Embryonic facial prominence (tissue), 1 donor: Measurements from ENCODE around the gene KIFC1.
"Not testable (repeated sequence)": the region's sequence is repeated elsewhere in the genome, so short reads cannot be mapped to it uniquely, and the experiment has no call there.

Experiments
- DNase-seq: peaks from one replicate; pipeline ENCODE4 v3.0.0-alpha.2; 2016; ENCODE audit errors: extremely low spot score

Gene KIFC1

DNA sequence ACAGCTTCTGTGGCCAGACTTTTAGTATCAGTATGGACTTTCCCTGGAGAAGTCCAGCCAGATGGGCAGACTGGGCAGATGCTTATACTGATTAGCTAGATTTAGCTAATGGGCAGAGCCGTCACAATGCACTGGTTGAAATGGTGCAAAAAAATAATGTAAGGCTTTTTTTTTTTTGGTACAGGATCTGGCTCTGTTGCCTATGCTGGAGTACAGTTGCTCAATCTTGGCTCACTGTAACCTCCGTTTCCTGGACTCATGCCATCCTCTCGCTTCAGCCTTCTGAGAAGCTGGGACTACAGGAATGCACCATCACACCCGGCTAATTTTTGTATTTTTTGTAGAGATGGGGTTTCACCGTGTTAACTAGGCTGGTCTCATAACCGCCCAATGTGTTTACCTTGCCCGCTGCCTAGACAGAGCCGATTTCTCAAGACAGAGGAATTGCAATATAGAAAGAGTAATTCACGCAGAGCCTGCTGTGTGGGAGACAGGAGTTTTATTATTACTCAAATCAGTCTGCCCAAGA is 16.4 kb upstream of the KIFC1 start:
- DNase-seq: no peak

DNA sequence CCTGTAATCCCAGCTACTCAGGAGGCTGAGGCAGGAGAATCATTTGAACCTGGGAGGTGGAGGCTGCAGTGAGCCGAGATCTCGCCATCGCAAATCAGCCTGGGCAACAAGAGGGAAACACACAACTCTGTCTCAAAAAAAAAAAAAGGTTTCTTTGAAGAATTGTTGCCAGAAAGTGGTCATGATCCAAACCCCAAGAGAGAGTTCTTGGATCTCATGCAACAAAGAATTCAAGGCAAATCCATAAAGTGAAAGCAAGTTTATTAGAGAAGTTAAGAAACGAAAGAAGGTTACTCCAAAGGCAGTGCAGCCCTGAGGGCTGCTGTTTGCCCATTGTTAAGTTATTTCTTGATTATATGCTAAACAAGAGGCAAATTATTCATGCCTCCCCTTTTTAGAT is 14.5 kb upstream of the KIFC1 start:
- no peak for DNase-seq

GRCh38 chr6:33379184-33379583 is 12.4 kb upstream of the KIFC1 start:
- not testable (repeated sequence) for DNase-seq

DNA sequence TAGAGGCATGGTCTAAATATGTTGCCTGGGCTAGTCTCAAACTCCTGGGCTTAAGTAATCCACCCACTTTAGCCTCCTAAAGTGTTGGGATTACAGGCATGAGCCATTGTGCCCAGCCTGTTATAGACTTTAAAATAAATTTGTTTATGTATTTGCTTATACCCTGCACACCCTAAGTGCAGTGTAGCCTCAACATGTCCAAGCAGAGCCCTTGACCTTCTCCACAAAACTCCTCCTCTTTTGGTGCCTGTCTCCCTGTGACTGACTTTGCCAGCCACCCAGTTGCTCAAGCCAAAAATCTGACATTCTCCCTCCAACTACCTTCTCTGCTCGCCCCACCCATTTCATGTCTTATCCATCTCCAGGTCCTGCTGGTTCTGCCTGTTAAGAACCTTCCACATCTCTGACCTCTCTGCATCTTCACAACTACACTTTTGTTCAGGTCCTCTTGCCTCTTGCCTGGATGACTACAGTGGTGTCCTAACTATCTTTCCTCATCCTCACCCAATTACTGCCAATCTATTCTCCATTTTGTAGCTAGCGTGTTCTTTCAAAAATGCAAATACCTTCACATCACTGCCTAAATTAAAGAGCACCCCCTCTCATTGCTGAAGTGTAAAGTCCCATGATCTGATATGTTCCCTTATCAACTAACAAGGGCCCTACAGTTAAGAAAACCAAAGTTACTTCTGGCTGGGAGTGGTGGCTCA is 11.2 kb upstream of the KIFC1 start:
- DNase-seq: no peak

- DNase-seq: no peak
Measured at GRCh38 chr6:33383427-33384185, 8.0 kb upstream of the KIFC1 start.

GRCh38 chr6:33384581-33385020 is 7.0 kb upstream of the KIFC1 start:
- no peak for DNase-seq

DNA sequence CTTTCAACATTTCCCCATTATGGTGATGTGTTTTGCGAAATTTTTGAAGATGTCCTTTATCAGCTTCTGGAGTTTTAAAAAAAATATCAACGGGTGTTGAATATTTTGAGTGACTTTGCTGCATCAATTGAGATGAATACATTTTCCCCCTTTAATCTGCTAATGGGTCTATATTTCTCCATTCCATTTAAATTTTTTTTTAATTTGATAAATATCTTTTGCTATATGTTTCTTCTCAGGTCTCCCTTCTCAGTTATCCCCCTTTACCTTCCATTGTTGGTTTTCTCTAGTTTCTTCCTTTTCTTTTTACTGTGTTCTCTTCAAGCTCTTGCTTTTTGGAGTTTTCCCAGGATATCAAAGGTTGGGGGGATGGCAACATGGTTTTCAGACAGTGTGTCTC is 1.4 kb upstream of the KIFC1 start:
- DNase-seq: no peak

DNA sequence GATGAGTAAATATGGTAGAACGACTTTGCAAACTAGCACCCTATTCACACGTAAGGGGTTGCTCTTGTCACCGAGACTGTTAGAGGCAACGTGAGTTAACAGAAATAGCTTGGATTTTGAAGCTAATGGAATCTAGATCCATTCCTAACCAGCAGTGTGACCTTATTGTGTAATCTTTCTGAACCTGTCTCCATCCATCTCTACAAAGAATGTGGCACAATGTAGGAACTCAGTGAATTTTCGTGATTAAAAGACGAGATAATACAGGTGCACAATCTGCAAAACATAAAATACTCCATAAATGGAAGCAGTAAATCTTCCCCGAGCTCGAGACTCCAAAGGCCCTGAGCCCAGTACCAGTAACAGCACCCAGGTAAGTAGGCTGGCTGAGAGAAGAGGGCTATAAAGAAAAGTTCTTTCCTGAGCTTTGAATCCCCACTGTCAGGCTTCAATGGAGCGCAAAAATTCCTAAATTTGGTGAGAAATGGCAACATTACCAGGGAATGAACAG is 801 bp upstream of the KIFC1 start:
- no peak for DNase-seq

DNA sequence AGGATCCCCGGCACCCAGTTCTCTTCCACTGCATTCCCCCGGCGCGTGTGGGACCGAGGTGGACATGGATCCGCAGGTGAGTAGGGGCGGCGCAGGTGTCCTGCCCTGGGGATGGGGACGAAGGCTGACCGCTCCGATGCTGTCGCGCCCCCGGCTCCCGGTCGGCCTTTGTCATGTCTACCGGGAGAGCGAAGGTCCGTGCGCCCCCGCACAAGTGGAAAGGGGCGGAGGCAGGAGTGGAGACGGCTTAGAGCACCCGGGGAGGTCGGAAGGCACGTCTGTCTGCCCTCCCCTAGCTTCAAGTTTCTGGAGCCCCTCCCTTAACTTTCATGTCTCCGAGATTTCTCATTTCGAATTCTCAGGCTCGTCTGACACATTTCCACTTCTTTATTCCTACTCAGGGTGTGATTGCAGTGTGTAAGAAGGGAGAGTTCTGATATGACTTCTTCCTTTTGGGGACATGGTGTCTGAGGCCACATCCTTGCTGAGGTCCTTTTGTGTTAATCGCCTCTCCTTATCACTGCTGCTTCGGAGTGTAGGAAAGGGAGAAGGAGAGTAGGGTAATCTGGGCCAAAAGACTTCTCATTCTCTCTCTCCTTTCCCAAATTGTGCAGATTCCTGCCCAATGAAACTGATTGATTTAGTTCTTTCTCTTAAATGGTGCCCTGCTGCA is 435 bp downstream of the KIFC1 start:
- no peak for DNase-seq

- DNase-seq: no peak
Measured at GRCh38 chr6:33392595-33392948, 949 bp downstream of the KIFC1 start.

DNA sequence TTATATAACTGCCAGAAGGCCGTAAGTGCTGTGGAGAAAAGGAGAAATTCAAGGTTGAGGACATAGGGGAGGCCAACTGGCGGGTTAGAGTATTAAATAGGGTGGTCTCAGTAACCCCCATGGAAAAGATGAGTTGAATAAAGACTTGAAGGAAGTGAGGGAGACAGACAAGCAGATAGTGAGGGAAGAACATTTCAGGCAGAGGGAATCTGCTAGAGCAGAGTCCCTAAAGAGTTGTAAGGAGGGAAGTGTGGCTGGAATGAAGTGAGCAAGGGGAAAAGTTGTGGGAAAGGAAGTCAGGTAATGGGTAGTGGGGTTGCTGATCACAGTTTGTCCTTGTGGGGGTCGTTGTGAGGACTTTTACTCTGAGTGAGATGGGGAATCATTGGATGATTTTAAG is 1.4 kb downstream of the KIFC1 start:
- no peak for DNase-seq

DNA sequence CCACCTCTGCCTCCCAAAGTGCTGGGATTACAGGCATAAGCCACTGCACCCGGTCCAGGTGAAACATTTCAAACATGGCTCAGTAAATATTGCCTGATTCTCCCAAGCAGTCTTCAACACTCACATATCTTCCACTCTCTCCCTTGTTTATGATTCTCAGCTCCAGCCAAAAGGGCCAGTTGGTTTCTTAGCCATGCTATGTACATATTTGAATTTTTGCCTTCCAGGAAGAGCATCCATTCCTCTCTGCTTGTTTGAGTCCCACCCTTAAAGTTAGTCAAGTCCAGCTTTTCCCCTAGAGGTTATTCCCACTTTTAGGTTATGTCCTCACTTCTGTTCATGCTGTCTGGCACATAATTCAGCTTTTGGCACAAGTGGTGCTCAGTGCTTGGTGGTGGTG is 5.9 kb downstream of the KIFC1 start:
- DNase-seq: no peak

GRCh38 chr6:33398601-33399000 is 7.0 kb downstream of the KIFC1 start:
- DNase-seq: not testable (repeated sequence)

DNA sequence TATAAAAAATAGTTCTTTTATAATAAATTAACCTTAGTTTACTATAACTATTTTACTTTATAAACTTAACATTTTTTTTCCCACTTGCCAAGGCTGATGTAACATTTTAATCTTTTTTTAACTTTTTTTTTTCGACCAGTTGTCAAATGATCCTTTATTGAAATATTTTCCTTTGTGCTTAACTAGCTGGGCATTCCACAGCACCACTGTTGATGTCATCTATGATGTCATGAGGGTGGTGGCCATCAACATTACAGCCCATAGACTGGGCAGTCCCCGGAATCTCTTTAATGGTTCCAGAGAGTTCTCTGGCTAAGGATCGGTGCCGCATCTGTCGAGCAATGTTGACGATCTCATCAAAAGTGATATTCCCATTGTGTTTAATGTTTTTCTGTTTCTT is 8.3 kb downstream of the KIFC1 start:
- not testable (repeated sequence) for DNase-seq

DNA sequence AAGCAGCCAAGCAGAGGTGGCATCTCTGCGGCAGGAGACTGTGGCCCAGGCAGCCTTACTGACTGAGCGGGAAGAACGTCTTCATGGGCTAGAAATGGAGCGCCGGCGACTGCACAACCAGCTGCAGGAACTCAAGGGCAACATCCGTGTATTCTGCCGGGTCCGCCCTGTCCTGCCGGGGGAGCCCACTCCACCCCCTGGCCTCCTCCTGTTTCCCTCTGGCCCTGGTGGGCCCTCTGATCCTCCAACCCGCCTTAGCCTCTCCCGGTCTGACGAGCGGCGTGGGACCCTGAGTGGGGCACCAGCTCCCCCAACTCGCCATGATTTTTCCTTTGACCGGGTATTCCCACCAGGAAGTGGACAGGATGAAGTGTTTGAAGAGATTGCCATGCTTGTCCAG is 13.3 kb downstream of the KIFC1 start:
- DNase-seq: no peak

DNA sequence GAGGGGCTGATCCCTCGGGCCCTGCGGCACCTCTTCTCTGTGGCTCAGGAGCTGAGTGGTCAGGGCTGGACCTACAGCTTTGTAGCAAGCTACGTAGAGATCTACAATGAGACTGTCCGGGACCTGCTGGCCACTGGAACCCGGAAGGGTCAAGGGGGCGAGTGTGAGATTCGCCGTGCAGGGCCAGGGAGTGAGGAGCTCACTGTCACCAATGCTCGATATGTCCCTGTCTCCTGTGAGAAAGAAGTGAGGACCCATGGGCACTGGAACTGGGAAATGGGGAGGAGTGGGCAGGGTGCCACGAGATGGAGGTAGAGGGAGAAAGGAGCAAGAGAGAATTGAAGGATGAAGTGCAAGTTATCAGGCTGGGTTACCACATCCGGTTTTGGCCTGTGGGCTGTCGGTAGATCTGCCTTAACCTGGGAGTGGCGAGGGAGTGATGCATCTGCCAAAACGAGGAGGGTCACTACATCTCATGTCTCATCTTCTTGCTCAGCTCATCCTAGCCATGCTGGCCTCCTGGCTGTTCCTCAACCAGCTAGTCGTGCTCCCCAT is 13.8 kb downstream of the KIFC1 start:
- DNase-seq: no peak

- DNase-seq: no peak
Measured at GRCh38 chr6:33406126-33406525, 14.5 kb downstream of the KIFC1 start.

GRCh38 chr6:33407132-33407718 is 15.6 kb downstream of the KIFC1 start:
- no peak for DNase-seq

DNA sequence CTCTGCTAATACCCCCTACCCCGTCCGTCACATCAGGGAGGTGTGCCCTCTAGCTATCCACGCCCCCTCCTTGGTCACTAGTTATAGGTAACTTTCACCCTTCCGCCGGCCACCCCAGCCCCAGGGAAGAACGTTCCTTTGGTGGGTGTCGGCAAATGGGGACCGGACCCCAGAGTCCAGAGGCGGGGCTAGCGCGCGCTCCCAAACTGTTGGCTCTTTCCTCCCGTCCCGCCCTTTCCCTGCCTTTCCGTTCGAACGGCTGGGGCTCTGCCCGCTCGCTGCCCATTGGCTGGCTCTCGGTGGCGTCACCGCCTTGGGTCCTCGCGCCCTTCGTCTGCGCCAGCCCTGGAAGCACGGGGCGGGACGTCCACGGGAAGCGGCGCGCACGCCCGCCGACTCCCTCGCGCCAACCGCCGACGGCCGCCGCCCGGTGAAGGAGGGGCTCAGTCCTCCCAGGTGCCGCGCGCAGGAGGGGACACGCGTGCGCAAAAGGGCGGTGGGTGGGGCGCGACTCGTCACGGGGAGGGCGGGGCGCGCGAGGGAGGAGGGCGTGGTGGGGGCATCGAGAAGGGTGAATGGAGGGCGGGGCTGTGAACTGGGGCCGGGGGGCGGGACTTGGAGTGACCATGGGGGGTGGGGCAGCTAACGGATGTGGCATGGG is 18.6 kb downstream of the KIFC1 start:
- peak; percentile 95 for DNase-seq

DNA sequence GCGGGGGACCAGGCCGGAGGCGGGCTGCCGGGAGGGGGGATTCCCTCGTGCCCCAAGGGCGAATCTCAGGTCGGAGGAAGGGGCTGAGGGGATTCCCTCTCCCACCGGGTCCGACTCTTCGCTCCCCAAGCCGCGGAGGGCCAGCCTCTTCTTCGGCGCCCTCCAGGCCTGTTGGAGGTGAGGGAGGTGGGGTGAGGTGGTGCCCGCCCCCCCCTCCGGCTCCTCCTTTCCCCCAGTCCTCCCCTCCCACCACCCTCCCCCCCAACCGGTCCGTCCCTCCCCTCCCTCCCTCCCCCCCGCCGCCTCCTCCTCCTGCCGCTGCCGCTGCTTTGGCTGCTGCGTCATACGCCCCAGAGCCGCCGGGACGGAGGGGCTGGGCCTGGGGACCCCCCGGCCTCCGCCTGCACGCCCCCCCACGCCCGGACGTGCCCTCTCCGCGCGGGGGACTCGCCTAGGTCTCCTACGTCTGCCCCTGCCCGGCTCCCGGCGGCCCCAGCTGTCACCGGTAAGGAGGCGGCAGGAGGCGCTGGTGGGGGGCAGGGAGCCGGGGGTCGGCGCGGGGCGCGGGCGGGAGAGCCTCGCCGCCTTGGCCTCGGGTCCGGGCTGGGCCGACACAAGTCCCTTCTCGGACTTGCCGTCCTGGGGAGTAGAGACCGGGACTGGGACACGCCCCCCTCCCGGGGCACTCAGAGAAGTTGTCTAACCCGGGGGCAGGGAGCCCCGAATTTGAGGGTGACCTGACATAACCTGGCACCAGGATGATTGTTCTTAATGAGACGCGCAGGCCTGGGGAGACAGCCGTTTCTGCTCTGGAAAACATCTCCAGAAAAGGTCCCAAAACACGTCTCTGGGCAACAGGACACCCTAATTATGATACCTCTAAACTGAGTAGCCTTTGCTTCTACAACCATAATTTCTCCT is 19.3 kb downstream of the KIFC1 start, which contains the start of gene PHF1:
PHF1 (plus strand) TSS at position 304 of the 921 bp plus-strand sequence. CDS start 1,250 bp downstream, outside the sequence.
- no peak for DNase-seq
